Measurements from ENCODE around the gene HSD11B2.

The HSD11B2 gene

DNA sequence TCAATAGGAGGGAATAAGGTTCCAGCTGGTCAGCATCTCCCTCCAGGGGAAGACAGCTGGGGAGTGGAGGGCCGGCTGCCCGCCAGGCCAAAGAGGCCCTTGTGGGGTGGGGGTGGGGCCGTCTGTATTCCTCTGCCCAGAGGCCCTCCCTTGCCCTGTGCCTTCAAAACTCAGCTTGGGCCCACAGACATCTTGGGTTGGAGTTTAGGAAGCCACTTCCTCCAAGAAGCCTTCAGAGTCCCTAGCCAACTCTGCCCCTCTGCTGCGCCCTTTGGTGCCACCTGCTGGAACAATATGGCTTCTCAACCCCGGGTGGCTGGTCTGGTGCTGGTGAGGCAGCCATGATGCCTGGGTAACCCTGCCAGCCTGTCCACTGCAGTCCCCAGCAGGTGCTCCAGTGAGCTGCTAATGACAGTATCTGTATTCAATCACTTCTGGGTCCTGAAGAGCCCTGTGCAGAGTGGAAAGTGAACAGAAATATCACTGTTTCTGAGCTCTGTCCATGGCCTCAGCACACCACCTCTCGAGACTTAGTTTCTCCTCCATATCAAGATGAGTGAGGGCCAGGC is 16.7 kb downstream of the HSD11B2 start:
- FAIRE-seq (peak; percentile 82), DNase-seq (ENCODE audit: insufficient read length, low spot score) (peak; percentile 80)
- TF ChIP-seq SPI1 (IDR thresholded peaks at IDR 0.05; ENCODE audit: low read depth, low read length) (0 out of 2 replicates have a peak, but pooled peaks have one; percentile 9), POU2F2 (IDR thresholded peaks at IDR 0.05; ENCODE audit: low read depth, low read length) (no peak)

DNA sequence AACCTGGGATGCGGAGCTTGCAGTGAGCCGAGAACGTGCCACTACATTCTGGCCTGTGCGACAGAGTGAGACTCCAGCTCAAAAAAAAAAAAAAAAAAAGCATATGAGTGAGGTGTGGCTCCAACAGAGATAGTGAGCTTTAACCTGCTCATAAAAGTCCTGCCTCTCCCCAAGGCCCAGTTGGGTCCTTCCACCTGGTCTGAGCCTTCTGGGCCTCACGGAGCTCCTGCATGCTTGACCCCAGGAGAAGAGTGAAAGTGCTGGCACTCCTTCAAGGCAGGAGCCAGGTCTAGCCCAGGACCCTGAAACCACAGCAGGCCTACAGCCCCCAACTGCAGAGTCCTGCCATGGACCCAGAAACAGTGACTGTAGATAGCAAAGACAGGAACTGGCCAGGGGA is 17.7 kb downstream of the HSD11B2 start:
- TF ChIP-seq SPI1 (IDR thresholded peaks at IDR 0.05; ENCODE audit: low read depth, low read length) (no peak), POLR2AphosphoS5 (IDR thresholded peaks at IDR 0.05; ENCODE audit: low read depth, low read length) (no peak), POU2F2 (IDR thresholded peaks at IDR 0.05; ENCODE audit: low read depth, low read length) (no peak), TAF1 (IDR thresholded peaks at IDR 0.05; ENCODE audit: low read depth, low read length) (no peak), POLR2A (IDR thresholded peaks at IDR 0.05; ENCODE audit: low read depth, low read length) (no peak)
- no peak for FAIRE-seq
- no peak for DNase-seq (ENCODE audit: insufficient read length, low spot score)

DNA sequence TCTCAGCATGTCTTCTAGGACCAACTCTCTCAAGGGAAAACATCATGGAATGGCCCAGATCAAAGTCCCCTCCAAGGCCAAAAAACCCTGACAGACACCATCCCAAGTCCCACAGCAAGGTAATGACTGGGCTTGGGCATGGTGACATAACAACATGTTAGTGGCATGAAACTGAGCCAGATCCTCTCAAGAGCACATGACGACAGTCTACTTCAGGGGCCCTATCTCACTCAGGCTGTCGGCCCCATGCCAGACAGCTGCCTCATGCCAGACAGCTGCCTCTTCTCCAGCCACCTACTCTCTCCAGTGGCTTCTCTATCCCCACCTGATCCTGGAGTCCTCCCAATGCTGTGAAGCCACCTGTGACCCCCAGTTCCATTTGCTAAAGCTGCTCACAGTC is 18.4 kb downstream of the HSD11B2 start:
- TF ChIP-seq SPI1 (IDR thresholded peaks at IDR 0.05; ENCODE audit: low read depth, low read length) (no peak), POU2F2 (IDR thresholded peaks at IDR 0.05; ENCODE audit: low read depth, low read length) (no peak), TAF1 (IDR thresholded peaks at IDR 0.05; ENCODE audit: low read depth, low read length) (no peak), PAX5 (IDR thresholded peaks at IDR 0.05; ENCODE audit: insufficient read depth, low read length, severe bottlenecking) (no peak), POLR2AphosphoS5 (IDR thresholded peaks at IDR 0.05; ENCODE audit: low read depth, low read length) (no peak), POLR2A (IDR thresholded peaks at IDR 0.05; ENCODE audit: low read depth, low read length) (no peak)
- DNase-seq (ENCODE audit: insufficient read length, low spot score) (no peak), FAIRE-seq (no peak)

DNA sequence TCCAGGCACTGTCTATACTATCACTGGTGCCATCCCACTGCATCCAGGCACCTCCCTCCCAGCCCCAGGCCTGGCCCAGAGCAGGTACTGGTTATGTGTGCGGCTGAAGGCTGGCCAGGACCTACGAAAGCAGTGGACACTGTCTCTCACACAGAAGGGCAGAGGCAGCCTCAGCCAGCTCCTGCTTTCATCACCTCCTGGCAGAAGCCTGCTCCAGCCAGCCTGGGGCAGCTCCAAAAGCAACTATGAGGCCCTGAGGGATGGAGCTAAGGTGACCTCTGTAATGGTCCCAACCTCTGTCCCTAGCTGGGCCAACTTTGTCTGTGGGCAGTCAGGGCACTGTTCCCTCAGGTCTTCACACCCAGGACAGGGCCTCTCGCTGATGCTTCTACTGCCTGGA is 18.8 kb downstream of the HSD11B2 start:
- TF ChIP-seq TAF1 (IDR thresholded peaks at IDR 0.05; ENCODE audit: low read depth, low read length) (no peak), PAX5 (IDR thresholded peaks at IDR 0.05; ENCODE audit: insufficient read depth, low read length, severe bottlenecking) (no peak), POLR2A (IDR thresholded peaks at IDR 0.05; ENCODE audit: low read depth, low read length) (no peak), POLR2AphosphoS5 (IDR thresholded peaks at IDR 0.05; ENCODE audit: low read depth, low read length) (no peak), SPI1 (IDR thresholded peaks at IDR 0.05; ENCODE audit: low read depth, low read length) (no peak), POU2F2 (IDR thresholded peaks at IDR 0.05; ENCODE audit: low read depth, low read length) (no peak)
- DNase-seq (ENCODE audit: insufficient read length, low spot score) (no peak), FAIRE-seq (no peak)

DNA sequence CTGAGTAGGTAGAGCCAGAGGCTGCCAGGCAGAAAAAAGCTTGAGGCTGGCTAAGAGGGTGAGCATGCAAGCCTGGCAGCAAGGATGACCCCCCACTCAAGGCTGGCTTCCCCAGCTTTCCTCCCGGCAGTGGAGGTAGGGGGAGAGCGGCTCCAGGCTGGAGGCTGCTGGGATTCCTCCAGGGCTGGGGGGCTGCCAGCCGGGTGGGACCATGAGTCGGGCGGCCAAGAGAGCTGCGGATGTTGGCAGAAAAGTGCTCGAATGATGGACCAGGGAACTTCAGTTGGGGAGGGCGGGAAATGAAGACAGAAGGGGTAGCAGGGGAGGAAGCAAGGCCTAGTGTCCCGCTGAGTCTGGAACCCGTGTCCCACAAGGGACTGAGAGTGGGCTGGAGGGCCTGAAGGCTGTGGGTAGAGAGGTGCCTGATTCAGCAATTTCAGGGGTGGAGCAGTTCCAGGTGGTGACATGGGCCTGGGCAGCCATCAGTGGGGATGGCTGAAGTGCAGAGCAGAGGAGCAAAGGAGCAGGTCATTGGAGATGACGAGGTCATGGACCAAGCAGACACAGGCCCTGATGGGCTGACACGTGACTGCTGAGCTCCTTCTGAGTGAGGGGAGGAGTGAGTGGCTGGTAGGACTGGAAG is 20.3 kb downstream of the HSD11B2 start:
- TF ChIP-seq POLR2A (IDR thresholded peaks at IDR 0.05; ENCODE audit: low read depth, low read length) (no peak), SPI1 (IDR thresholded peaks at IDR 0.05; ENCODE audit: low read depth, low read length) (no peak), POLR2AphosphoS5 (IDR thresholded peaks at IDR 0.05; ENCODE audit: low read depth, low read length) (no peak), PAX5 (IDR thresholded peaks at IDR 0.05; ENCODE audit: insufficient read depth, low read length, severe bottlenecking) (no peak), TAF1 (IDR thresholded peaks at IDR 0.05; ENCODE audit: low read depth, low read length) (no peak), POU2F2 (IDR thresholded peaks at IDR 0.05; ENCODE audit: low read depth, low read length) (no peak)
- FAIRE-seq (no peak), DNase-seq (ENCODE audit: insufficient read length, low spot score) (no peak)

GRCh38 chr16:67451704-67452435 is 20.9 kb downstream of the HSD11B2 start:
- no peak for FAIRE-seq
- DNase-seq (ENCODE audit: insufficient read length, low spot score), result no peak
- no peak for TF ChIP-seq POLR2A (IDR thresholded peaks at IDR 0.05; ENCODE audit: low read depth, low read length)

DNA sequence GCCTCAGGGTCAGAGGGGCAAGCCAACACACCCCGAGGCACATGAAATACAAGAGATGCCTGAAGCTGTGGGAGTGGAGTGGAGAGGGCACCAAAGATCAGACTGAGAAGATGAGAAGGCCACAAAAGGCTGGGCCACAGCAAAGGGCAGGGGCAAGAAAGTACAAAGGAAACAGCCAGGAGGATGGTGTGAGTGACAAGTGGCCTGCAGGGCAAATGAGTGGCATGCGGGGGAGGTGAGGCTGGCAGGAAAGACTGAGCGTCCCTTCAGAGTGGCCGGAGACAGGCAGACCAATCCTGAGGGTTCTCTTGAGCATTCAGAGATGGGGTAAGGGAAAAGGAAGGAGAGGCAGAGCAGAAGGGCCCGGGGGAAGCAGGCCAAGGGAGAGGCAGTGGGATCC is 23.2 kb downstream of the HSD11B2 start:
- TF ChIP-seq POLR2AphosphoS5 (IDR thresholded peaks at IDR 0.05; ENCODE audit: low read depth, low read length) (no peak), POLR2A (IDR thresholded peaks at IDR 0.05; ENCODE audit: low read depth, low read length) (no peak), TAF1 (IDR thresholded peaks at IDR 0.05; ENCODE audit: low read depth, low read length) (no peak), SPI1 (IDR thresholded peaks at IDR 0.05; ENCODE audit: low read depth, low read length) (no peak), PAX5 (IDR thresholded peaks at IDR 0.05; ENCODE audit: insufficient read depth, low read length, severe bottlenecking) (no peak), POU2F2 (IDR thresholded peaks at IDR 0.05; ENCODE audit: low read depth, low read length) (no peak)
- DNase-seq (ENCODE audit: insufficient read length, low spot score) (no peak), FAIRE-seq (no peak)

DNA sequence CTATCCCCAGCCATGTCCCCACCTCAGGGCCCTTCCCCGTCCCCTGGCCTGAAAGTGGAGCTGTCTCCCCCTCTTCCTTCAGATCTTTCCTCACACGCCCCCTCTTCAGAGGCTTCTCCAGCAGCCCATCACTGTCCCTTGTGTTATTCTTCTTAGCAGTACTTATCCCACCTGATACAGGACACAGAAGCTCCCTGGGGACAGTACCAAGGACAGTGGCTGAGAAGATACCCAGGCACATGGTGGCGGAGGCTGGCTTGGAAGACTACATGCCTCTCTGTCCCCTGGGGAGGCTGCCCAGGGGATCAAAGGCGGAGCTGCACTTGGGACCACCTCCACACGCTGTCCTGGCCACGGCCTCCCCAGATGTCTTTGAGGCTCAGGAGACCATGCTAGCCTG is 23.9 kb downstream of the HSD11B2 start:
- DNase-seq (ENCODE audit: insufficient read length, low spot score) (no peak), FAIRE-seq (no peak)
- TF ChIP-seq POLR2AphosphoS5 (IDR thresholded peaks at IDR 0.05; ENCODE audit: low read depth, low read length) (no peak), POLR2A (IDR thresholded peaks at IDR 0.05; ENCODE audit: low read depth, low read length) (no peak), POU2F2 (IDR thresholded peaks at IDR 0.05; ENCODE audit: low read depth, low read length) (no peak), PAX5 (IDR thresholded peaks at IDR 0.05; ENCODE audit: insufficient read depth, low read length, severe bottlenecking) (no peak), TAF1 (IDR thresholded peaks at IDR 0.05; ENCODE audit: low read depth, low read length) (no peak), SPI1 (IDR thresholded peaks at IDR 0.05; ENCODE audit: low read depth, low read length) (no peak)

DNA sequence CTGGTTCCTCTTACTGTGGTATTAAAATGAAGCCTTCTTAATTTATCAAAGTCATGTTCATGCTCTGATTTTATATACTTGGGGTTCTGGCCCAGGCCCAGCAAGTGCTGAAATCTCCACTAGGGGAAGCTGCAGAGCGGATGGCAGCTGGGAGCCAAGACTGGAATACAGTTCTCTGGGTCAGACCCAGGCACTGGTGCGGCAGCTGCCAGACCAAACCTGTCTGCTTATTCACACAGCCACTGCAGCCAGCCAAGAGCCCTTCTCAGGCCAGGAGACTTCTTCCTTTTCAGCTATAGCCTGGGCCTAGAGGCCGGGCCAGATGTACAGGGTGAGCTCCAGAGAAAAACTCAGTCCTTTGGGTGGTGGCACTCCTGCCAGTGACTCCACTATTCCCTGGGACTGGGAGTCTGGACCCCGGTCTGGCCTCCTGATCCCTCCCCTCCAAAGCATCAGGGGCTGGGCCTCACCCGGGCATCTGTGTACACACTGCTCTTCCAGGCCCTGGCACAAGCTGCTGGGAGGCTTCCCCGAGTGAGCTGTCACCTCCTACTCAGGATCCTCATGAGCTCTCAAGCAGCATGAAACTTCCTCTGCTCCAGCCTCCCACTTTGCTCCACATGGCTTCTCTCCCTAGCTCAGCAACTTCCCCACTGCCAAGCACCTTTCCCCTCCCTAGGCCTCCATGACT is 25.6 kb downstream of the HSD11B2 start:
- TF ChIP-seq POLR2AphosphoS5 (IDR thresholded peaks at IDR 0.05; ENCODE audit: low read depth, low read length) (no peak), SPI1 (IDR thresholded peaks at IDR 0.05; ENCODE audit: low read depth, low read length) (no peak), PAX5 (IDR thresholded peaks at IDR 0.05; ENCODE audit: insufficient read depth, low read length, severe bottlenecking) (no peak), POU2F2 (IDR thresholded peaks at IDR 0.05; ENCODE audit: low read depth, low read length) (no peak), POLR2A (IDR thresholded peaks at IDR 0.05; ENCODE audit: low read depth, low read length) (no peak), TAF1 (IDR thresholded peaks at IDR 0.05; ENCODE audit: low read depth, low read length) (no peak)
- no peak for DNase-seq (ENCODE audit: insufficient read length, low spot score)
- no peak for FAIRE-seq
